ENCODE results near the gene NADK. TPM values are rescaled to one million over a fixed set of nuclear protein-coding genes. Genes with fewer than 3 reads are reported as not detected.
A peak's percentile ranks its signal among the peaks of the same experiment; 100 is the strongest.

Gene NADK
- total and polyA plus RNA-seq, 2 donors (not counting 1 experiment from before 2014, with no cell fraction given), result 149 to 184 TPM

DNA sequence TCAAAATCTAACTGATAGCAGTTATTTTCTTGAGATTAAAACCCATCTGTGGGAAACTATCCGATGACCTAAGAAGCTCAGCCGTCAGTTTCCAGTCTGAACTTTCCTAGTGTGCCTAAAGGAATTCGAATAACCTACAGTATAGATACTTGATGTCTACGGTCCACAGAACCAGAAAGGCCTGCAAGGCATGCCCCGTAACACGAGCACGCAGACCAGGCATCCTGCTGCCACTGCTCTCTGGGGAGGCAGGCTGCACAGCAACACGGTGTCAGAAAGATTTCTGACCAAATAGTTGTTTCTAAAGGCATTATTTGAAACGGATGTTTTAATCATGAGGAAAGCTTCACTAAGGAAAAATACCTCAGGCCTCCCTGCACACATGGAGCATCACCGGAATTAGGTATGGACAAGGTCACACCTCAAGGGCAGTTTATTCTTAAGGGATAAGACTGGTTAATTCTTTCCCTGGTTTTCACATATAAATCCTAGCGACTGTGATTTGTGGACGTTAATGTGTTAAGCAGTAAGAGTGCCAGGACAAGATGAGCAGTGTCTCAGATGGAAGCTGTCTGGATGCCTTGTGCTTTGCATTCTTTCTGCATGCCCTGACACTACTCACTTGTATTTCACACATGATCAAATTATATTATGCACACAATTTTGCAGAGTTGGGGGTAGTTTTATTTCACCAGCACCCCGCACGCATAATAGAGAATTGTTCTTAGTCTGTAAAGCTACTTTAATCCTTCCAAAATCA is 49.0 kb upstream of the NADK start:
- H3K27me3 Mint-ChIP-seq, result no peaks in the 10 kb centered on the region
- H3K9me3 ChIP-seq (ENCODE audit: control extremely low read depth in 1 of 3, control insufficient read depth in 2 of 3, insufficient read depth in 1 of 3, low read length in 2 of 3), result no peaks in the 10 kb centered on the region
- no peak for TF ChIP-seq EZH2 (IDR thresholded peaks at IDR 0.05; ENCODE audit: borderline replicate concordance, insufficient read depth, low read depth, low read length, poor library complexity, severe bottlenecking)
- peaks cover 69% of the 10 kb centered on the region for H4K20me1 ChIP-seq (ENCODE audit: control insufficient read depth, insufficient read depth, low read length, poor library complexity, severe bottlenecking)
- H3K79me2 ChIP-seq (ENCODE audit: control insufficient read depth, insufficient read depth, low read length), result peaks cover 98% of the 10 kb centered on the region
- peak overlapping the region; percentile 26 for H3K27ac Mint-ChIP-seq
- H3K9ac ChIP-seq (ENCODE audit: low read length), result no peak overlapping the region
- H3K36me3 ChIP-seq (replicated peaks in 1 of 2; ENCODE audit: control extremely low read depth in 1 of 2, control insufficient read depth in 1 of 2, extremely low read depth in 1 of 2, insufficient read depth in 2 of 2, low read length in 1 of 2), result peaks cover 4 to 45% of the 10 kb centered on the region in 2 experiments
- intact Hi-C loops (cut with micrococcal nuclease), result no loop called here
- H3K27ac ChIP-seq (ENCODE audit: low read length in 2 of 2), result no peak overlapping the region
- H2AFZ ChIP-seq (ENCODE audit: insufficient read depth, low read depth, low read length, poor library complexity, severe bottlenecking), result no peak overlapping the region
- H3K4me1 ChIP-seq (ENCODE audit: control insufficient read depth in 2 of 2, insufficient read depth in 2 of 2, low read length in 2 of 2), result peaks cover 7 to 16% of the 10 kb centered on the region in 2 donors
- ChIA-PET POLR2A (no interaction called here), CTCF (no interaction called here)
- H3K4me3 Mint-ChIP-seq, result no peak overlapping the region
- H3K4me2 ChIP-seq (replicated peaks; ENCODE audit: low read depth, low read length, poor library complexity, severe bottlenecking), result no peak overlapping the region
- H3K4me3 ChIP-seq (ENCODE audit: control extremely low read depth in 1 of 5, extremely low read depth in 1 of 5, insufficient read depth in 1 of 5, low read depth in 2 of 5, low read length in 4 of 5), result no peak overlapping the region
- no peak for ATAC-seq (ENCODE audit: low read depth)
- H3K9me3 Mint-ChIP-seq (ENCODE audit: insufficient read depth), result no peaks in the 10 kb centered on the region
- peaks cover 39% of the 10 kb centered on the region for H3K4me1 Mint-ChIP-seq
- no peak for DNase-seq
- H3K27me3 ChIP-seq (replicated peaks in 1 of 4; ENCODE audit: control extremely low read depth in 1 of 4, control insufficient read depth in 3 of 4, insufficient read depth in 4 of 4, low read length in 3 of 4), result no peaks in the 10 kb centered on the region
- 73% methylated on average over 7 of the region's 14 CpGs for WGBS (ENCODE audit: insufficient coverage)

DNA sequence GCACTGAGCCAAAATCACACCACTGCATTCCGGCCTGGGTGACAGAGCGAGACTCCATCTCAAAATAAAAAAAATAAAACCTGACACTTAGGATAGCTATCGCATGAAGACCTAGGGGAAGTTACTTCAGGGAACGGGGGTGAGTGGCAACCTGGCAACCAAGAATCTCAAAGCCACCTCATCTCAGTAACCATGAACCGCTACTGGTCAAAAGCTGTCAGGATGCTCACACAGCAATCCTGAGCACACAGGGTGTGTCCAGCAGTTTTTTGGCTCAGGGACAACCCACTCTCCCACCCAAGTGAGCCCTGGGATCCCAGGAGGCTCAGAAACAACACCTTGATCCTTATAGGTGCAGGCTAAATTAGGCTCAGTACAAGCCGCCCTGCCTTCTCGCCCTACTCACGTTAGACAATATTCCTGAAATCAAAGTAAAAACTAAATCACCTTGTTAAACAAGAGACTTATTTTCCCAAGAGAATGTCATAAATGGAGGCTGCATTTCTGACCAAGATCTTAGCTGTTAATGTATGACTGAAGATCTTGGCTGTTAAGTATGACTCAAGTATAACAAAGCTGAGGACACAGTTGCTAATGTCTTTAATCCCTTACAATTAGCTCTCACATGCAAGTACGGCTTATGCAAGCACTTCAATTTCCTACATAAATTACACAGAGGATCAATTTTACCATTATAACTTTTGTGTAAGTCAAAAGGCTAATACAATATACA is 48.3 kb upstream of the NADK start:
- peaks cover 97% of the 10 kb centered on the region for H3K79me2 ChIP-seq (ENCODE audit: control insufficient read depth, insufficient read depth, low read length)
- no peak overlapping the region for H3K4me3 ChIP-seq (ENCODE audit: control extremely low read depth in 1 of 5, extremely low read depth in 1 of 5, insufficient read depth in 1 of 5, low read depth in 2 of 5, low read length in 4 of 5)
- ChIA-PET CTCF (interaction anchor here (0.7 kb wide), 1 partner anchor 47 kb away, joined by 3 read pairs; no protein-coding TSS in a partner anchor), POLR2A (no interaction called here)
- peak overlapping the region in 1 of 2 donors; percentile 18 for H3K27ac ChIP-seq (ENCODE audit: low read length in 2 of 2)
- no peak overlapping the region for H2AFZ ChIP-seq (ENCODE audit: insufficient read depth, low read depth, low read length, poor library complexity, severe bottlenecking)
- ATAC-seq (ENCODE audit: low read depth) (no peak), DNase-seq (no peak)
- intact Hi-C loops (cut with micrococcal nuclease), result no loop called here
- no peaks in the 10 kb centered on the region for H3K9me3 ChIP-seq (ENCODE audit: control extremely low read depth in 1 of 3, control insufficient read depth in 2 of 3, insufficient read depth in 1 of 3, low read length in 2 of 3)
- H4K20me1 ChIP-seq (ENCODE audit: control insufficient read depth, insufficient read depth, low read length, poor library complexity, severe bottlenecking), result peaks cover 66% of the 10 kb centered on the region
- Mint-ChIP-seq H3K27me3 (no peaks in the 10 kb centered on the region), H3K9me3 (ENCODE audit: insufficient read depth) (no peaks in the 10 kb centered on the region), H3K27ac (peak overlapping the region; percentile 26), H3K4me1 (peaks cover 36% of the 10 kb centered on the region), H3K4me3 (no peak overlapping the region)
- no peak overlapping the region for H3K4me2 ChIP-seq (replicated peaks; ENCODE audit: low read depth, low read length, poor library complexity, severe bottlenecking)
- TF ChIP-seq EZH2 (IDR thresholded peaks at IDR 0.05; ENCODE audit: borderline replicate concordance, insufficient read depth, low read depth, low read length, poor library complexity, severe bottlenecking), result no peak
- TF ChIP-seq, protein P1, sequence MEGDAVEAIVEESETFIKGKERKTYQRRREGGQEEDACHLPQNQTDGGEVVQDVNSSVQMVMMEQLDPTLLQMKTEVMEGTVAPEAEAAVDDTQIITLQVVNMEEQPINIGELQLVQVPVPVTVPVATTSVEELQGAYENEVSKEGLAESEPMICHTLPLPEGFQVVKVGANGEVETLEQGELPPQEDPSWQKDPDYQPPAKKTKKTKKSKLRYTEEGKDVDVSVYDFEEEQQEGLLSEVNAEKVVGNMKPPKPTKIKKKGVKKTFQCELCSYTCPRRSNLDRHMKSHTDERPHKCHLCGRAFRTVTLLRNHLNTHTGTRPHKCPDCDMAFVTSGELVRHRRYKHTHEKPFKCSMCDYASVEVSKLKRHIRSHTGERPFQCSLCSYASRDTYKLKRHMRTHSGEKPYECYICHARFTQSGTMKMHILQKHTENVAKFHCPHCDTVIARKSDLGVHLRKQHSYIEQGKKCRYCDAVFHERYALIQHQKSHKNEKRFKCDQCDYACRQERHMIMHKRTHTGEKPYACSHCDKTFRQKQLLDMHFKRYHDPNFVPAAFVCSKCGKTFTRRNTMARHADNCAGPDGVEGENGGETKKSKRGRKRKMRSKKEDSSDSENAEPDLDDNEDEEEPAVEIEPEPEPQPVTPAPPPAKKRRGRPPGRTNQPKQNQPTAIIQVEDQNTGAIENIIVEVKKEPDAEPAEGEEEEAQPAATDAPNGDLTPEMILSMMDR (IDR thresholded peaks at IDR 0.05), result no peak
- peaks cover 4 to 49% of the 10 kb centered on the region in 2 experiments for H3K36me3 ChIP-seq (replicated peaks in 1 of 2; ENCODE audit: control extremely low read depth in 1 of 2, control insufficient read depth in 1 of 2, extremely low read depth in 1 of 2, insufficient read depth in 2 of 2, low read length in 1 of 2)
- no peaks in the 10 kb centered on the region for H3K27me3 ChIP-seq (replicated peaks in 1 of 4; ENCODE audit: control extremely low read depth in 1 of 4, control insufficient read depth in 3 of 4, insufficient read depth in 4 of 4, low read length in 3 of 4)
- H3K4me1 ChIP-seq (ENCODE audit: control insufficient read depth in 2 of 2, insufficient read depth in 2 of 2, low read length in 2 of 2), result peaks cover 6 to 14% of the 10 kb centered on the region in 2 donors
- 97% methylated on average over 5 of the region's 9 CpGs for WGBS (ENCODE audit: insufficient coverage)
- H3K9ac ChIP-seq (ENCODE audit: low read length), result no peak overlapping the region
